Measurements from ENCODE around the gene OVOL2.

OVOL2 gene

DNA sequence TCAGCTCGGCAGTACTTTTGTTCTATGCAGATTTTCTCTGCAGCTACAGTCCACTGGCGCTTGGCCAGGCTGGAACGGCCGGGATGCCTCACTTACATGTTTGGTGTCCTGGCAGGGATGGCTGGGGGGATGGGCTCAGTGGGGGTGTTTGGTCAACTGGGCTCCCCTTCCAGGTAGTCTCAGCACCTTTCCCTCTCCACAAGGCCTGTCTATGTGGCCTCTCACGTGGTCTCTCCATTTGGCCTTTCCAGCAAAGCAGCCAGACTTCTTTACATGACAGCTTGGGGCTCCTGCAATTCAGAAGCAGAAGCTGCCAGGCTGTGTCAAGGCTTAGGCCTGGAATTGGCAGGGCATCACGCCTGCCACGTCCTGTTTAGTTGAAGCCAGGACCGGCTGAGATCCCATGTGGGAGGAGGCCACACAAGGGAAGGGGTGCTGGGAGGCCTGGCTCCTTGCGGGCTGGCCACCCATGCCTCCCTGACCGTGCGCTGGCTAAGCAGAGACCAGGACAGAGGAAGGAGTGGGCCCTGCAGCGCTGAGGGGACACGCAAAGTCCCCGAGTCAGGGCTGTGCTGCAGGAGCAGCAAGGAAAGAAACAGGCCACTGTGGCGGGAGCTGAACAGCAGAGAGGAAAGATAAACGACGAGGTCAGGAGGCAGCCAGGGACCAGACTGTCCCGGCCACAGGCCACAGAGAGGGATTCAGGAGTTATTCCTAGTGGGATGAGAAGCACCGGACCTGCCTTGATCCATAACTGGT, 50.0 kb downstream of the OVOL2 start:
- DNase-seq (ENCODE audit: extremely low read depth, low read depth): no peak
- TF ChIP-seq, protein P1, sequence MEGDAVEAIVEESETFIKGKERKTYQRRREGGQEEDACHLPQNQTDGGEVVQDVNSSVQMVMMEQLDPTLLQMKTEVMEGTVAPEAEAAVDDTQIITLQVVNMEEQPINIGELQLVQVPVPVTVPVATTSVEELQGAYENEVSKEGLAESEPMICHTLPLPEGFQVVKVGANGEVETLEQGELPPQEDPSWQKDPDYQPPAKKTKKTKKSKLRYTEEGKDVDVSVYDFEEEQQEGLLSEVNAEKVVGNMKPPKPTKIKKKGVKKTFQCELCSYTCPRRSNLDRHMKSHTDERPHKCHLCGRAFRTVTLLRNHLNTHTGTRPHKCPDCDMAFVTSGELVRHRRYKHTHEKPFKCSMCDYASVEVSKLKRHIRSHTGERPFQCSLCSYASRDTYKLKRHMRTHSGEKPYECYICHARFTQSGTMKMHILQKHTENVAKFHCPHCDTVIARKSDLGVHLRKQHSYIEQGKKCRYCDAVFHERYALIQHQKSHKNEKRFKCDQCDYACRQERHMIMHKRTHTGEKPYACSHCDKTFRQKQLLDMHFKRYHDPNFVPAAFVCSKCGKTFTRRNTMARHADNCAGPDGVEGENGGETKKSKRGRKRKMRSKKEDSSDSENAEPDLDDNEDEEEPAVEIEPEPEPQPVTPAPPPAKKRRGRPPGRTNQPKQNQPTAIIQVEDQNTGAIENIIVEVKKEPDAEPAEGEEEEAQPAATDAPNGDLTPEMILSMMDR (IDR thresholded peaks at IDR 0.05; ENCODE audit: low read depth, low read length, missing control alignments): no peak
- H3K4me3 ChIP-seq (replicated peaks; ENCODE audit: low read depth, low read length): no peak overlapping the region

DNA sequence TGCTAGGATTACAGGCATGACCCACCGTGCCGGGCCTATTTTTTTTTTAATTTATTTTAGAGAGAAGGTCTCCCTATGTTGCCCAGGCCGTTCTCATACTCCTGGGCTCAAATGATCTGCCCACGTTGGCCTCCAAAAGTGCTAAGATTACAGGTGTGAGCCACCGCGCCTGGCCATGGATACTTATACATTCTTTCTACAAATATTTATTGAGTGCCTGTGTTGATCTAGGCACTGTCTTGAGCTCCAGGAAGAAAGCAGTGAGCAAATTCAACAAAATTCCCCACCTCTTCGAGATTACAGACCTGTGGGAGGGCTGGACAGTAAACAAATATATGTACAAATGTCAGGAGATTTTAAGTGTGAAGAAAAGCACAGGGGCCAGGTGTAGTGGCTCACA, 51.0 kb downstream of the OVOL2 start:
- no peak for DNase-seq (ENCODE audit: extremely low read depth, low read depth)
- TF ChIP-seq, protein P1 (IDR thresholded peaks at IDR 0.05; ENCODE audit: low read depth, low read length, missing control alignments): no peak
- H3K4me3 ChIP-seq (replicated peaks; ENCODE audit: low read depth, low read length): no peak overlapping the region

DNA sequence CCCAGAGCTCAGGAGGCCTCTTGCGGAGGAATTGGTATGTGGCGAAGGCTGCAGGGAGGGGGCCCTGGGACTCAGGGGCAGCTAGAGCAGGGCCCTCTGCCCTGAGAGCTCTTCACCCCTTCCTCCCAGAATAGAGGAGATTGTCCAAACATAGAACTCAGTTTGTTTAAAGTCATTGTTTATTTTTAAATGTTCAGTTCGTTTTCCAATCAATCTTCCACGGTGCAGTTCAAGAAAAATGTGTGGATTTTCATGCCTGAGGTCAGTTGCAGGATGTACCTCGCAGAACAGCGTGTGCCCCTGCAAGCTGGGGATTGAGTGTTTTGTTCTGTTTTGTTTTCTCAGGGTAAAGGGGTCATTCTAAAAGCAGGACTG, 51.7 kb downstream of the OVOL2 start:
- no peak overlapping the region for H3K4me3 ChIP-seq (replicated peaks; ENCODE audit: low read depth, low read length)
- TF ChIP-seq, protein P1 (IDR thresholded peaks at IDR 0.05; ENCODE audit: low read depth, low read length, missing control alignments): no peak
- no peak for DNase-seq (ENCODE audit: extremely low read depth, low read depth)

DNA sequence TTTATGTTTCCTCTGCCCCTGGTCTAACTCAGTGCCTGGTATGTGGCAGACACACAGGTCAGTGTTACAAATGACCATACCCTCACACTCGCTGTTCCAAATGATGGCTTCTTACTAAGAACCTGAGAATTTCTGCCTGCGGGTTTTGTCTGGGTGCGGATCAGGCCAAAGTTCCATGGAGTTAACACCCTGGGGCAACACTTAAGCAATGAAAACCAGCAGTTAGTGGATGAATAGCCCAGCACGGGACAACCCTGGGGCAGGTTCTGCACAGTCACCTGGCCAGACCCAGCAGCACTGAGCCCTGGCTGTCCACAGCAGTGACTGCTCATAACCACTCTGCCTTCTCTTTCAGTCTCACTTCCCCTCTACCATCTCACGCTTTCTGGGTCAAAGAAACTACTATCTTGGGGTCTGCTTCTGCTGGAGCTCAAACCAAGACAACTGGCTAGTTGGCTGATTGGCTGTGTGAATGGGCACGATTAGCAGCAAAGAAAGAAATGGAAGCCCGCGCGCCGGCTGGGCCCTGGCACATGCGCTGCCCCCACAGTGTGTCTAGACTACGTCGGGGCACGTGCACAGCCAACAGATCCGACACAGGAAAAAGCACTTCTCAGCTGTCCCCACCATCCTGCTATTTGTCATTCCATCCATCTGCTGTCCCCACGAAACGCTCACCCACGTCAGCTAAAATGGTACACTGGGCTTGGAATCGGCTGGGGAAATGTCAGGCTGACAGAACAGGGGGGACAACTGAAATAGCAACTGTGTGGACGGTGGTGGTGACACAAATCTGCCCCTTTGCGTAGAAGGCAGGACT, 52.3 kb downstream of the OVOL2 start:
- H3K4me3 ChIP-seq (replicated peaks; ENCODE audit: low read depth, low read length): no peak overlapping the region
- TF ChIP-seq, protein P1 (IDR thresholded peaks at IDR 0.05; ENCODE audit: low read depth, low read length, missing control alignments): no peak
- DNase-seq (ENCODE audit: extremely low read depth, low read depth): no peak

DNA sequence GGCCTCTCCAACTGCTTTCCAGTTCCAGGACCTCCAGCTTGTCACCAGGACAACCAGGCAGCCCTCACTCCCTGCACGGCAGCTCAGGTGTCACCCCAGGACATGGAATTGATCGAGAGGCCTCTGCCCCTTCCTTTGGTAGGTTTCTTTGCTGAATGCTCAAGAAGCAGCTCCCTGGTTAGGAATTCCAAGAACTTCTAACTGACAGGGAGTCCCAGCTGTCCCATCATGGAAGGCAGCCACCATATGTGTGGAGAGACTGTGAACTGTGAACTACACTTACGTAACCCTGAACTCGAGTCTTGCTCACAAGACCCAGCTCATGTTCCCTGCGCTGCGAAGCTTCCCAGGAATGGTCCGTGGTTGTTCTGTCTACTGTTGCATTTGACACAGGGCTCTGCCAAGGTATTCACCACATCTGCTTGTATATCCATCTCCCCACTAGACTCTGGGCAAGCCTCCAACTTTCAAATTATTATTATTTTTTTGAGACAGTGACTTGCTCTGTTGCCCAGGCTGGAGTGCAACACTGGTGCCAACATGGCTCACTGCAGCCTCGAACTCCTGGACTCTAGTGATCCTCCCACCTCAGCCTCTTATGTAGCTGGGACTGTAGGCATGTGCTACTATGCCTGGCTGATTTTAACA, 53.2 kb downstream of the OVOL2 start:
- TF ChIP-seq, protein P1 (IDR thresholded peaks at IDR 0.05; ENCODE audit: low read depth, low read length, missing control alignments): no peak
- DNase-seq (ENCODE audit: extremely low read depth, low read depth): no peak
- H3K4me3 ChIP-seq (replicated peaks; ENCODE audit: low read depth, low read length): no peak overlapping the region

DNA sequence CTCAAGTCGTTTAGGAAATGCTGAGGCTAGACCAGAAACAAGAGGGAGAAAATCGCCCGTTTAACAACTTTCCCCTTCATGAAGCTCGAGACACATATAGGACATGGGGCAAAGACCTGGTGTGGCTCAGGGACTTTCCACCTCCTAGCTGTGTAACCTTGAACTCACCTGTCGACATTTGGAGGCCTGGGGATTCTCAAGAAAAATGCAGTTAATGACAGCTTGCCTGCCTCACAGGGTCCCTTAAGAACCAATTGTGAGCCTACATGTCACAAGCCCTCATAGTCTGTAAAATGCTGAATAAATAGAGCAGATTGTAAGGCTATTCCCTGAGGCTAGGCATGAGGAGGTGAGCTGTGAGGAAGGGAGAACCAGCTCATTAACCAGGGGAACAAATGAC, 53.8 kb downstream of the OVOL2 start:
- TF ChIP-seq, protein P1 (IDR thresholded peaks at IDR 0.05; ENCODE audit: low read depth, low read length, missing control alignments): no peak
- DNase-seq (ENCODE audit: extremely low read depth, low read depth): no peak
- no peak overlapping the region for H3K4me3 ChIP-seq (replicated peaks; ENCODE audit: low read depth, low read length)

All from HFF-Myc (cell line).